RKO (cell line): ENCODE measurements around the gene DTNB.

ENCODE experiments used
- DNase-seq: peaks from one replicate; pipeline ENCODE4 v3.0.0-alpha.2; 2016; ENCODE audit warnings: low spot score

DTNB gene

GRCh38 chr2:25342372-25343186, 330.8 kb downstream of the DTNB start:
- peak; percentile 86 for DNase-seq

- DNase-seq: peak; percentile 32
These were observed 331.5 kb downstream of the DTNB start, which contains the start of gene DNMT3A for GRCh38 chr2:25341753-25342371. DNMT3A (minus strand) TSS chr2:25341925; CDS start chr2:25313984, 27,941 bp downstream.

DNA sequence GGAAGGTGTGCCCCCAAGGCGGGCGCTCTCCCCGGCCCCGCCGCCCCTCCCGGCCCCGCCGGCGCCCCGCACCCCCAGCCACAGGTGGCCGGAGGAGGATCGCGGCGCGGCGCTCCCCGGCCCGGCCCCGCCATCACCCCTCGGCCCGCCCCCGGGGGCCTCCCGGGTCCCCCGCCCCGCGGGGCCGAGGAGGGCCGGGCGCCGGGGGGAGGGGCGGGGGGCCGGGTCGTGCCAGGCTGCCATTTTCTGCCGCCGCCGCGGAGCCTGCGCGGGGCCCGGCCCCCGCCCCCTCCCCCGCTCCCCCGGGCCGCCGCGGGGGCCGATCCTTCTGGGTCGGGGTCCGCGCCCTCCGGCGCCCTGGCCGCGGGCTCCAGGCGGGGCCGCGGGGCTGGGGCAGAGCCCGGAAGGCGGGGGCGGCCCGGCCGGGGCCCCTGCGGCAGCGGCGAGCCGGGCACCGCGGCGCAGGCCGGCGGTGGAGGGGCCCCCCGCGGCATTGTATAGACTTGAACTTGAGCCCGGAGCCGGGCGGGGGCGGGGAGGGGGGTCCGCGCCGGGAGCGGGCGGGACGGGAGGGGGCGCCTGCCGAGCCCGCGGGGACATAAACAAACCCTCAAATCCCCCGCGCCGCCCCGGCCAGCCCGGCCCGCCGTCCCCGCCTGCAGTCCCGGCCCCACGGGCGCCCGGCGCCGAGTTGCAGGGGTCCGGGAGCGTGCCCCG, 332.2 kb downstream of the DTNB start:
- DNase-seq: peak; percentile 29

DNA sequence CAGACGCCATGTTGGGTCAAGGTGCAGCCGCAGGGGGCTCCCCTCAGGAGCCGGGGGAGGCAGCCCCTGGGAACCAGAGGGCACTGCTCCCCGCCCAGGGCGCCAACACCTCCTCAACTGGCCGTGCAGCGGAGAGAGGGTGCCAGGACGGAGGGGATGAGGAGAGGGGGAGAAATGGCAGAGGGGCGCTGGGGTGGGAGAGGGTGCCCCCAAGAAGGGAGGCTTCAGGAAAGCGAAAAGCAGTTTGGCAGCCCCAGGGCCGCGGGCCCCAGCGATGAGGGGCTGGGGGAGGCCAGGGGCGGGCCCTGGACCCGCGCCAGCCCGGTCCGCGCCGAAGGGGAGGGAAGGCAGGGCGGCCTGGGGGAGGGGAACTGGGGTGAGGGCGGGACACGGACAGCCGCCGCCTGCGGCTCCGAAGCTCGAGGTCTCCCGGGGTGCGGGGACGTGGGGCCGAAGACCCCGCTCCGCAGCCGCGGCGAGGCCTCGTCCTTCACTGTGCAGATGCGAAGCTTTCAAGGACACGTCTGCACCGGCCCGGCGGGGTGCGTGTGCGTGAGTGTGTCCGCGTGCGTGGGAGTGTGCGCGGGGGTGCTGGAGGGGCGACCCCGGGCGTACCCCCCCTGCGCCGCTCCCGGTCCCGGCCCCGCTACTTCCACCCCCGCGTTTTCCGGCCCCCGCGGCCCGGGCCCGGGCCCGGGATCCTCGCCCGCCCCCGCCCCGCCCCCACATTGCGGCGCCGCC, 333.0 kb downstream of the DTNB start:
- no peak for DNase-seq

DNA sequence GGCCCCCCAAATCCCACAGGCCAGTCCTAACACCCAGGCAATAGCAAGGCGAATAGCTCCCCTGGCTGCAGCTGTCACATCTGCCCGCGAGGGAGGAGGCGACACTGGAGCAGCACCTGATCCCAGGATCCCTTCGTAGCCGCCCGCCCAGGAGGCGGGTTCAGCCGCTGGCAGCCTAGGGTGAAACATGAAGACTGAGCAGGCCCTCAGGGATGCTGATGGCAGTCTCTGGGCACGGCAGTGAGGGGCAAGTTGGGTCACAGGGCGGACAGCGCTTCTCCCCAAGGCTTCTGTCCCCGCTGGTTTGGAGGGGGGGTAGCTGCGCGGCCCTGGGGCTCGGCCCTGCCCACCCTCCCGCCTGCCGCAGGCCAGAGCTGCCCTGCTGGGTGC, 333.6 kb downstream of the DTNB start:
- DNase-seq: no peak

DNA sequence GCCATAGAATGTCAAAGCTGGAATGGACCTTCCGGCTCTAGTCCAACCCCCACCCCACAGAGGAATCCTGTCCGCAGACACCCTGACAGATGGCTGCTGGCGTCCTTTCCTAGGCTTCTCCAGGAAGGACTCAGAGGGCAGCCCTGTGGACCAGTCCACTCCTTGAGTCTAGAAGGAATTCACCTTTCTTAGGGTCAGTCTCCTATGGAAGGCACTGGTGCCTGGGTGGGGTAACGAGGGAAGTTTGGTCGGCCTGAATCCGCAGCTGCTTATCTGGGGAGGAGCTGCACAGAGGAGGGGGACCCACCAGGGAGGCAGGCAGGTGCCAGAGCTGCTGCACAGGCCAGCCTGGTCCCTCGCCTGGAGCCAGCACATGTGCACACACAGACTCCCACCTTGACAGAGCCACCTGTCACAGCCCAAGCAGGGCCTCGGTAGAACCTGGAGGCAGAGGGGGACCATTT, 334.1 kb downstream of the DTNB start:
- no peak for DNase-seq

- no peak for DNase-seq
These were observed 335.0 kb downstream of the DTNB start for GRCh38 chr2:25338401-25338800.

DNA sequence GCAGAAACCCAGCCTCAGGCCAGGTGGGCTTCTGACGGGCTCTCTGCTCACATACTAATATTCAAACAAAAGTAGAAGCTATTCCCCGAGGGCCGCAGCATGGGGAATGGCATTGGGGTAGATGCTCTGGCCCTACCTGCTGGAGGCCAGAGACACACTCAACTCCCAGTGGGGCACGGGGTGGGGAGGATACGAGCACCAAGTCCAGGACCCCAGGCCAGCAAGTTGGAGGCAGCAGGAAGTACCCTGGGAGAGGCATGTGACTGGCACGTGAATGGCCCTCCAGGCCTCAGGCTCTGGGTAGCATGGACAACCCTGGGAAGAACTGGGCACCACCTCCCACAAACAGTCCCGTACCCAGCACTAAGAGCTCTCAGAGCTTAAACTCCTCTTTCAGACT, 335.5 kb downstream of the DTNB start:
- no peak for DNase-seq

DNA sequence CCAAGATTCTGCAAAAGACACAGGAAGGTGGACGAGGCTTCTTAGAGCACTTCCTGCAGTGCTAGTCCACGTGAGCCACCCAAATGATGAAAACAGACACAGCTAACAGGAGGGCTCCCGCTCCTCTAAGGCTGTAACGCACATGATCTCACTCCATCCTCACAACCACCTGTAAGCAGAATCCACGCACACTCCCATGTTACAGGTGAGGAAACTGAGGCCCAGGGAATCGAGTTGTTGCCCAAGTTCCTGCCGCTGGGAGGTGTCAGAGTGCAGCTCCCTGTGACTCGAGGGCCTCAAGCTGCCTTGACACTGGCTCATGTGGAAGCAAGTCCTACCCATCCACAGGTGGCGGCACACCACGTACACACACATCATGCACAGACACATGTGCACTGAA, 336.1 kb downstream of the DTNB start:
- DNase-seq: no peak

DNA sequence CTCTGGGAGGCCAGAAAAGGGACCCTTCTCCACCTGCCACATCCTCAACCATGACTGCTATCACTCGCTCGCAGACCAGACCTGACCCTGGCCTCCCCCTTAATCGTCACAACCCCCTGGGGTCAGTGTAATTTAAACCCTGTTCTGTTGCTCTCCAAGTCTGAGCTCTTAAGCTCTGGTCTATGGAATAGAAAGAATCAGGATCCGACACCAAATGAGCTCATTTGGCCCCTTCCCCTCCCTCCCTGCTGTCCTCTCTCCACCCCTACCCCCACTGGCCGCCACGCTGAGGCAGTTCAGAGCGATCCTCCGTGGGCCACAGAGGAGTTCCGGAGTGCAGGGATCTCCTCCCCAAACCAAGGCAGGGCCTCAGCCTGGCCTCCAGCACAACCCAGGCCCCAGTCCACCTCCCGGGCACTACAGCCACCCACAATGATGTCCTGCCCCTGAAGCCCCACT, 337.0 kb downstream of the DTNB start:
- no peak for DNase-seq

- DNase-seq: no peak
These were observed 337.4 kb downstream of the DTNB start for GRCh38 chr2:25335971-25336370.

- no peak for DNase-seq
These were observed 338.2 kb downstream of the DTNB start for GRCh38 chr2:25335204-25335603.

GRCh38 chr2:25334482-25334881, 338.9 kb downstream of the DTNB start:
- no peak for DNase-seq

DNA sequence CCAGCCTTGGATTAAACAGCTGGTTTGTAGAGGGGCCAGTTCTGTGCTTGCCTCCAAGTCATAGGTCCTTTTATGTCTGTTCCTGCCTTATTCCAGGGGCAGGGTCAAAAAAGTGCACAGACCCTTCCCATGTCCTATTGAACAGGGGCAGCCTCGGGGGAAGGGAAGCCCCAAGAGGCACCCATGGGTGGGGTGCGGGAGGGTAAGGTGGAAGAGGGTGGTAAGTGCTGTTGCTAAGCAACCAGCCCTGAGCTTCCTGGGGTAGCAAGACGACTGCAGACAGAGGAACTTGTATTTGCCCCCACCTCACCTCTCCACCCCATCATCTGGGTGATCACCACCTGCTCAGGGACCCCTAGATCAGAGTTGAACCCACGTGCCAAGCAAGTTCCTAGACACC, 339.4 kb downstream of the DTNB start:
- no peak for DNase-seq

GRCh38 chr2:25332571-25332970, 340.8 kb downstream of the DTNB start:
- no peak for DNase-seq

GRCh38 chr2:25331686-25332365, 341.6 kb downstream of the DTNB start:
- no peak for DNase-seq

GRCh38 chr2:25330937-25331336, 342.4 kb downstream of the DTNB start:
- DNase-seq: no peak

DNA sequence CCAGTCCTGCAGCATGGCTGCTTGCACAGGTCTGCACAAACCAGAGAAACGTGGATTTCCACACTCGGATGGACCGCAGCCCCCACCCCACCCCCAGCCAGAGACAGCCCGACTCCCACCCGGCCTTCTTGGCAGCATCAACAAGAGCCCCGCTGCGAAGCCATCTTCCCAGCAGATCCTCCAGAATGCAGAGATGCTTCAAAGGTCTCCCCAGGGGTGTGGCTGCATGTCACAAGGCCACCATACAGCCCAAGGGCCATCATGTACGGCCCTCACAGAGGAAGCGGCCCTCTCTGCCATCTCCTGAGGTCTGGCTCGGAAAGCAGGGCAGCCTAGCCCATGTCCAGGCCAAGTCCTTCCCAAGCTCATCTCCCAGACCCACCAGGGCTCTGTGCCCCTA, 343.1 kb downstream of the DTNB start:
- no peak for DNase-seq

- DNase-seq: no peak
These were observed 345.0 kb downstream of the DTNB start for GRCh38 chr2:25328152-25329085.
